DMS 273 treated with DMSO at 0.1 percent for 48 hours (cell line): ENCODE data around the gene SLC43A2.
"Not testable (repeated sequence)": the region's sequence is repeated elsewhere in the genome, so short reads cannot be mapped to it uniquely, and the experiment has no call there.

Experiments
- DNase-seq: peaks from one replicate; lab custom pipeline; 2025; lab: John Stamatoyannopoulos, UW

The SLC43A2 gene

DNA sequence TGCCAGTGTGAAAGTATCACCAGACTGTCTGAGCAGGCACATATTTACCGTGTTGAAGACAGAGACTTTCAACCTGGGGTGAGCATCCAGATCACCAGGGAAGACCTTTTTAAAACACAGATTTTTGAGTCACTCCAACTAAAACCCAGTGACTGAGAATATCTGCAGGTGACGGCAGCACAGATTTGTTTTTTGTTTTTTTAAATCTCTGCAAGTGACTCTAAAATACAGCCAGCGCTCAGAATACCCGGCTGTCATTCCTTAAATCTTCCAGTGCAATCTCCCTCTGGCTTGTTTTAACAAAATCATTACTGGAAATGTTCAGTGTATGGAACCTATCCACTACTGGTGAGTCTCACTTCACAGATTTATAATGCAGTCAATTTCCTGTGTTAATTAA, 92.9 kb downstream of the SLC43A2 start:
- DNase-seq: no peak

DNA sequence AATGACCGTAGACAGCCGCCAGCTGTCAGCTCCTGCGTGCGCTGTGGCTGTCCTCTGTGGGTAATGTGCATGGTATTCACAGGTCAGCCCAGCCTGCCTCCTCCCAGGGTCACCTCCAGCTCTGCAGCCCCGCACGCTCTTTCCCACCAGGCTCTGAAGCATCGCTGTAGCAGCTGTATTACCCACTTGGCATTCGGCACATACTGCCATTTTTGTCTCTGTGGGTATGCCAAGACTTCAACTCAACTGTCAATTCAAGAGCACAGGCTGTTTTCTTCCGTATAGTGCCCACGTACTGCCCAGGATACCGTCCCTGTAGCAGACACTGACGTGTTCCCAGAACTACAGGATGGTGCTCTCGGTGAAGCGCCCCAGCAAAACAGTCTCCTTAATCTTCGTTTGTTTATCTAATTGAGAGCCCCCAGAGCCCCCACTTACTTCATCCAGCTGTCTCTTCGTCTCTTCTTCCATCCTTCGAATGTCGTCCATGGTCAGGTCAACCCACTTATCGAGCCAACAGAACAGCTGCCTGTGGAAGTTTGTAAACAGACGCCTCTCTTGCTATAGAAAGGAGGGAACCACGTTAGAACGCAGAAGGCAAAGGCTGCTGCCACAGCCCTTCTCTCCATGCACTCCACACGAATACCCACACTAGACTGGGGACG, 94.8 kb downstream of the SLC43A2 start:
- no peak for DNase-seq

DNA sequence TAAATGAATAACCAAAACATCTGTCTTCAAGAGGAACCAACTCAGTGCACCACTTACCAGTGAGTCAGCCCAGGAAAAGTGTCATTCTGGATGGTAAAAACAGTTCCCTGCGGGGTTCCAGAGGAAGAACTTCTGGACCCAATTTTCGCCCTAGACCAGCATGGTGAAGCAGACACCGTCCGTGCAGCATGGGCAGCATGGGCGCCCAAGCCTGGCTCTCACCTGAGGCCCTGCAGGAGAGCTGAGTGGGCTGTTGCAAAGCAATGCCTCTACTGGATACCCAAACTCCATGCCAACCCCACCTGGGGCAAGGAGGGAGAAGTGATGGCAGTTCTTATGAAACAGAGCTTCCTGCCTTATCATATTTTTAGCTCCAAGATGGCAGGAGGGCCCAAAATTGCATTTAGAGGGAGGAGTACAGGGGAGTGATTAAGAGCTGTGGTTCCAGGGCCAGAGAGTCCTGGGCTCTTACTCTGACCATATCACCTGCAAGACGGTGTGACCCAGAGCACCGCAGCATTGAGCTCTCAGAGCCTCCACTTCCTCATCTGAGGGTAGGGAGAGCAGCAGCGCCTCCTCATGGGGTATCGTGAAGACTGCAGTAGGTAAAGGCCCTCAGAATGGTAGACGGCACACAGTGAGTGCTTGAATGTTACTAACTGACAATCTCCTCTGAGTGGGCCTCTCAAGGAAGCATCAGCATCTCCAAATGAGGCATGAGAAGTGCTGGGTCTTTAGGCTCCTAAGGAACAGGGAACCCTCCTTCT, 95.6 kb downstream of the SLC43A2 start:
- no peak for DNase-seq

DNA sequence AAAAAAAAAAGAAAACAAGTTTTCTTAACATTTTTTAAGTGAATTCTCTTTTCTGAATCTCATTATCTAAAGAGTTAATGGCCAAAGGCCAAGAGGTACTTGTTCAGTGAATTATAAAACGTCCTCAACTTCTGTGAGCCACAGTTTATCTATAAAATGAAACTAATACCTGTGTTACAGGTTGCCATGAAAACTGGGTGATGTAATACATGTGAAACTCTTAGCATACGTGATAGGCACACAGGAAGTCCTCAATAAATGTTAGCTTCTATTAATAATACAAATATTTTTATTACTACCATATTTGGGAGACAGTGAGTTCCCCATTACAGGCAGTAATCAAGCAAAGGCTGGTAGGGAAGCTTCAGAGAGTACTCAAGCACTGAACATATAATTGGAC, 98.8 kb downstream of the SLC43A2 start:
- DNase-seq: no peak

DNA sequence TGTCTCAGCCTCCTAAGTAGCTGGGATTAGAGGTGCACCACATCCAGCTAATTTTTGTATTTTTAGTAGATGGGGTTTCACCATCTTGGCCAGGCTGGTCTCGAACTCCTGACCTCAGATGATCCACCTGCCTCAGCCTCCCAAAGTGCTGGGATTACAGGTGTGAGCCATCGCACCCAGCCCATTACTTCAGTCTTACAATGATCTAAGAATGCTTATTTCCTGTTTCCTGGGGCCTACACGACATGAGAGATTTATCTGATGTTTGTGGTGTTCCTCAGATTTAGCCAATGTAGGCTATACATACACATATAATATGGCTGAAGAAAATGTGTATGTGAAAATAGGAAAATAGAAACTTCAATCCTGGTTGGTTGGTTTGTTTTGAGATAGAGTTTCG, 101.8 kb downstream of the SLC43A2 start:
- DNase-seq: not testable (repeated sequence)

DNA sequence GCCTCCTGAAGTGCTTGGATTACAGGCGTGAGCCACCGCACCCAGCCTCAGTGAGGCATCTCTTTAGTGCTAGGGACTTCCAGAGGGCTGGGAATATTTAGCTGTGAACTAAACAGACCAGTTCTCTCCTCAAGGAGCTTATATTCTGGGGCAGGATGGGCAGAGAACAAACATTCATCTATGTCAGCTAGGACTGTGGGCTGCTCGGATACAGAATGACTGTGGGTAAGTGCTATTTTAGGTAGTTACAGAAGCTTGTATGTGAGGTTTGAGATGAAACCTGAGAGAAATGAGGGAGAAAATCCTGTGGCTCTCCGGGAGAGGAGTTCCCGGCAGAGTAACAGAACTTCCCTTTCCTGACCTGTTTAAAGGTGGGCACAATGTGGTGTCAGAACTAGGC, 106.0 kb downstream of the SLC43A2 start:
- DNase-seq: no peak

DNA sequence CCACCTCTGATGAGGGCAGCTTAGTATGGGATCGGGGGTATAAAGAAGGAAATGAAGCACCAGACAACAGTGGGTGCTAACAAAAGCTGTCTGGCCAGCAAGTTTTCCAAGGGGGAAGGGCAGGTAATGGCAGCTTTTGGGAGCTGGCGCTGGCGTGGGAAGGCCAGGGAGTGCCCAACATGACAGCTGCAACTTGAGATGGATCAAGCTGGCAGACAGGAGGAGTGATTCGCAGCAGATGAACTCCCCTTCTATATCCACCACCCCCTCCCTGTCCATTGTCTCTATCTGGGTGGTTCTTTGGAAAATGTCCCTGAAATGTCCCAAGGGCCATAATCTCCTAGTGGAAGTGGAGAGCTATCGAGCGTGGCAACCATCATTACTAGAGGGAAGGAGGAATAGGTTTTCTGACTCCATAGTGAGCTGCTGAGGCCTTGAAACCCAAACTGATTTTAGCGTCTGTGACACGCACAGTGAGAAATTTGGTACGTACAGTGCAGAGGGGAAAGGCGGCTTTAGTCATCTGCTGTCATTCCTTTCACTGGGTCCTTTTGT, 107.5 kb downstream of the SLC43A2 start:
- DNase-seq: no peak

DNA sequence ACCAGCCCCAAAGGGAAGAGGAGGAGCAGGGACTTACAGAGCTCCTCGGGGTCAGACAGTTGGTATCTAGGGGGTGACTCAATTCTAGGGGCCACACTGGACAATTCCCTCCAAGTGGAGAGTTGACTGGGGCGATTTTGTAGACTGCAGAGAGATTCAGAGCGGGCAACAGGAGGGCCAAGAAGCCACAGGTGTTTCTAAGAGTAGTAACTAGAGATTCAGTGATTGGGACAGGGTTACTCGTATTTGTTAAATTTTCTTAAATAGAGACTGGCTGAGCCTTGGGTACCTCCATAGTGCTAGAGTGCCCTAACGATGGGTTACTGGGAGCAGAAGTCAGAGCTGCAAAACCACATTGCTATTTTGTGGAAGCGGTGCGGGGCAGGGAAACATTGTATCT, 109.0 kb downstream of the SLC43A2 start:
- DNase-seq: no peak
